ENCODE measurements around the gene RASA1. TPM values are rescaled to one million over a fixed set of nuclear protein-coding genes. Genes with fewer than 3 reads are reported as not detected.

The RASA1 gene
- total RNA-seq, 1 experiment from 2014 or later = 29.0 TPM

GRCh38 chr5:87400305-87400899 lies 132.7 kb downstream of the RASA1 start:
- Histone ChIP-seq H3K9me3 (ENCODE audit: control insufficient read depth, insufficient read depth, low read depth, low read length) (no peaks in the 10 kb centered on the region), H3K36me3 (ENCODE audit: control insufficient read depth, insufficient read depth, low read length) (peaks cover 51% of the 10 kb centered on the region), H3K27me3 (ENCODE audit: control insufficient read depth, insufficient read depth, low read length) (no peaks in the 10 kb centered on the region), H3K27ac (ENCODE audit: low read length) (no peak overlapping the region), H3K4me3 (ENCODE audit: low read depth in 2 of 2, low read length in 2 of 2) (no peak overlapping the region), H3K4me1 (ENCODE audit: control insufficient read depth, insufficient read depth, low read length) (no peaks in the 10 kb centered on the region)
- ChIA-PET POLR2A (interaction anchor here (0.5 to 0.9 kb wide), 3 partner anchors 11 to 103 kb away, joined by 3 to 4 read pairs (median 3); no protein-coding TSS in a partner anchor), CTCF (interaction anchor here (0.5 kb wide), 1 partner anchor 92 kb away, joined by 5 read pairs; no protein-coding TSS in a partner anchor)
- BruUV-seq (replicated peaks) = no TSS peak
- ATAC-seq = peak; percentile 71
- intact Hi-C loops (cut with micrococcal nuclease; ENCODE audit: unreplicated experiment) = no loop called here
- TF ChIP-seq POLR2AphosphoS5 (IDR thresholded peaks at IDR 0.05; ENCODE audit: low read depth, low read length) (no peak), CTCF (IDR thresholded peaks at IDR 0.05) (peak; percentile 69; the same call in 1 of the 2 replicates), SIN3A (IDR thresholded peaks at IDR 0.05; ENCODE audit: borderline replicate concordance, insufficient read depth, low read depth, low read length) (no peak), REST (IDR thresholded peaks at IDR 0.05; ENCODE audit: insufficient read depth in 1 of 2, low read depth in 2 of 2, low read length in 1 of 2) (no peak)
- in situ Hi-C loops (cut with HindIII; ENCODE audit: low pct_unique_long_range_greater_than_20kb, low sequenced_read_pairs) = no loop called here
- DNase-seq (ENCODE audit: low read depth, low spot score) = no peak

- Histone ChIP-seq H3K27me3 (ENCODE audit: control insufficient read depth, insufficient read depth, low read length) (no peaks in the 10 kb centered on the region), H3K9me3 (ENCODE audit: control insufficient read depth, insufficient read depth, low read depth, low read length) (no peaks in the 10 kb centered on the region), H3K27ac (ENCODE audit: low read length) (no peak overlapping the region), H3K36me3 (ENCODE audit: control insufficient read depth, insufficient read depth, low read length) (peaks cover 54% of the 10 kb centered on the region), H3K4me1 (ENCODE audit: control insufficient read depth, insufficient read depth, low read length) (no peaks in the 10 kb centered on the region), H3K4me3 (ENCODE audit: low read depth in 2 of 2, low read length in 2 of 2) (no peak overlapping the region)
- TF ChIP-seq CTCF (IDR thresholded peaks at IDR 0.05) (no peak), TCF7L2 (IDR thresholded peaks at IDR 0.05; ENCODE audit: low read depth, low read length) (no peak), POLR2AphosphoS5 (IDR thresholded peaks at IDR 0.05; ENCODE audit: low read depth, low read length) (no peak), SIN3A (IDR thresholded peaks at IDR 0.05; ENCODE audit: borderline replicate concordance, insufficient read depth, low read depth, low read length) (no peak), REST (IDR thresholded peaks at IDR 0.05; ENCODE audit: insufficient read depth in 1 of 2, low read depth in 2 of 2, low read length in 1 of 2) (no peak)
- in situ Hi-C loops (cut with HindIII; ENCODE audit: low pct_unique_long_range_greater_than_20kb, low sequenced_read_pairs) = no loop called here
- intact Hi-C loops (cut with micrococcal nuclease; ENCODE audit: unreplicated experiment) = no loop called here
- CTCF ChIA-PET = no interaction called here
- no peak for DNase-seq (ENCODE audit: low read depth, low spot score)
- POLR2A ChIA-PET = no interaction called here
- BruUV-seq (replicated peaks) = no TSS peak
- no peak for ATAC-seq
Observed at GRCh38 chr5:87401626-87402025, 133.9 kb downstream of the RASA1 start.
